Left lung (tissue), 10 donors: ENCODE measurements around the gene MOB2. TPM values are rescaled to one million over a fixed set of nuclear protein-coding genes. Genes with fewer than 3 reads are reported as not detected.

ENCODE experiments used
- ATAC-seq: fragments of 200-7000 bp; cut with Tn5 transposase; one replicate; pipeline ENCODE4 v1.9.1; 2020; ENCODE audit warnings: moderate library complexity
- DNase-seq, 4 donors: peaks; one replicate each; pipeline ENCODE4 v3.0.0-alpha.2; 2013 to 2020
- H3K27ac ChIP-seq, 2 donors: fragments of 200-600 bp; sonication (generic) in 1 of 2; one replicate each; pipeline versions ENCODE4 v1.5.0 to v1.8.0; 2020 to 2021
- H3K27me3 ChIP-seq, 2 donors: fragments of 200-600 bp; sonication (generic) in 1 of 2; one replicate each; pipeline versions ENCODE4 v1.5.0 to v1.8.0; 2020 to 2021
- H3K36me3 ChIP-seq, 2 donors: fragments of 200-600 bp; sonication (generic) in 1 of 2; one replicate each; pipeline versions ENCODE4 v1.5.0 to v1.8.0; 2020 to 2021
- H3K4me1 ChIP-seq, 2 donors: fragments of 200-600 bp; one replicate each; pipeline ENCODE4 v1.8.0; 2021
- H3K4me3 ChIP-seq, 2 donors: fragments of 200-600 bp; sonication (generic) in 1 of 2; one replicate each; pipeline versions ENCODE4 v1.5.0 to v1.8.0; 2020 to 2021; ENCODE audit warnings: mild to moderate bottlenecking in 1 of 2
- H3K9me3 ChIP-seq, 2 donors: fragments of 200-600 bp; sonication (generic) in 1 of 2; one replicate each; pipeline versions ENCODE4 v1.5.0 to v1.8.0; 2020 to 2021
- CTCF ChIP-seq, 2 donors: fragments of 200-600 bp; sonication (generic) in 1 of 2; IDR thresholded peaks; one replicate each; pipeline versions ENCODE4 v1.5.0 to v1.8.0; 2021; ENCODE audit warnings: antibody characterized with exemption in 2 of 2
- intact Hi-C, 2 donors: fragments of 100-400 bp; cut with DNase I; formaldehyde crosslinking; loops; one replicate each; pipeline versions ENCODE4 v1.11.2 to v1.14.2; 2022
- polyA plus RNA-seq, 6 donors: library from polyadenylated mRNA; unstranded; fragments of 120-200 nt; gene quantifications; one replicate each; pipeline ENCODE4 v1.2.1, GENCODE V29; 2013; ENCODE audit not compliant: insufficient read length in 6 of 6
- total RNA-seq, 2 donors: library from RNA; stranded (reverse); fragmentation: NEBNext Ultra II Directional; extraction: Animal tissue kit (Norgen Biotek cat#: 25700); gene quantifications; one replicate each; pipeline ENCODE4 v1.2.1, GENCODE V29; 2021
- donor health status: DM: no; HTN: yes; CAD: no.
- donor health status: DM: no; HTN: no; CAD: no.

MOB2 gene
- total and polyA plus RNA-seq, 8 donors: 36.1 to 41.3 (median 37.3) TPM

- Histone ChIP-seq H3K36me3 (peaks cover 0 to 70% of the 10 kb centered on the region in 2 donors), H3K9me3 (no peaks in the 10 kb centered on the region), H3K27me3 (no peaks in the 10 kb centered on the region), H3K4me1 (no peaks in the 10 kb centered on the region), H3K4me3 (no peak overlapping the region), H3K27ac (no peak overlapping the region)
- TF ChIP-seq CTCF (IDR thresholded peaks at IDR 0.05): no peak
- DNase-seq (peak in 1 of 4 donors; percentile 62), ATAC-seq (no peak)
- intact Hi-C loops: no loop called here
Measured at GRCh38 chr11:1469287-1469910, 17.2 kb downstream of the MOB2 start.

GRCh38 chr11:1468473-1469066, 18.0 kb downstream of the MOB2 start:
- DNase-seq: peak in 1 of 4 donors; percentile 58
- no peaks in the 10 kb centered on the region for H3K4me1 ChIP-seq
- no peak for ATAC-seq
- TF ChIP-seq CTCF (IDR thresholded peaks at IDR 0.05): no peak
- peaks cover 0 to 3% of the 10 kb centered on the region in 2 donors for H3K9me3 ChIP-seq
- no peaks in the 10 kb centered on the region for H3K27me3 ChIP-seq
- no peak overlapping the region for H3K27ac ChIP-seq
- intact Hi-C loops: no loop called here
- H3K4me3 ChIP-seq: no peak overlapping the region
- H3K36me3 ChIP-seq: peaks cover 0 to 61% of the 10 kb centered on the region in 2 donors

GRCh38 chr11:1468002-1468401, 18.6 kb downstream of the MOB2 start:
- no peaks in the 10 kb centered on the region for H3K27me3 ChIP-seq
- H3K4me1 ChIP-seq: no peaks in the 10 kb centered on the region
- peaks cover 0 to 56% of the 10 kb centered on the region in 2 donors for H3K36me3 ChIP-seq
- TF ChIP-seq CTCF (IDR thresholded peaks at IDR 0.05): no peak
- H3K4me3 ChIP-seq: no peak overlapping the region
- H3K9me3 ChIP-seq: peaks cover 0 to 5% of the 10 kb centered on the region in 2 donors
- intact Hi-C loops: no loop called here
- ATAC-seq: no peak
- no peak overlapping the region for H3K27ac ChIP-seq
- DNase-seq: no peak

GRCh38 chr11:1467270-1467669, 19.3 kb downstream of the MOB2 start:
- Histone ChIP-seq H3K4me1 (no peaks in the 10 kb centered on the region), H3K27ac (no peak overlapping the region), H3K9me3 (peaks cover 0 to 5% of the 10 kb centered on the region in 2 donors), H3K27me3 (no peaks in the 10 kb centered on the region), H3K36me3 (peaks cover 0 to 48% of the 10 kb centered on the region in 2 donors), H3K4me3 (no peak overlapping the region)
- no peak for DNase-seq
- no peak for TF ChIP-seq CTCF (IDR thresholded peaks at IDR 0.05)
- no peak for ATAC-seq
- intact Hi-C loops: no loop called here

GRCh38 chr11:1466784-1467183, 19.8 kb downstream of the MOB2 start:
- H3K4me3 ChIP-seq: no peak overlapping the region
- H3K36me3 ChIP-seq: peaks cover 0 to 45% of the 10 kb centered on the region in 2 donors
- ATAC-seq: no peak
- intact Hi-C loops: no loop called here
- no peak overlapping the region for H3K27ac ChIP-seq
- H3K9me3 ChIP-seq: peaks cover 0 to 5% of the 10 kb centered on the region in 2 donors
- H3K4me1 ChIP-seq: no peaks in the 10 kb centered on the region
- DNase-seq: no peak
- no peaks in the 10 kb centered on the region for H3K27me3 ChIP-seq
- no peak for TF ChIP-seq CTCF (IDR thresholded peaks at IDR 0.05)
